H1 (cell line): ENCODE data around the gene KCTD4.

Experiments
- ASH2L ChIP-seq: fragments of 200-600, 300-600 bp; sonication (generic); IDR thresholded peaks from one replicate; pipeline ENCODE4 v1.7.1; 2017; ENCODE audit warnings: low read length
- BACH1 ChIP-seq: IDR thresholded peaks from 2 replicates; pipeline ENCODE4 v1.6.1; 2012; ENCODE audit warnings: low read length, improper control_type of control experiment
- CBX5 ChIP-seq: fragments of 300-800, 300-1000 bp; sonication (generic); IDR thresholded peaks from 2 replicates; pipeline ENCODE4 v1.7.1; 2016; ENCODE audit warnings: antibody characterized with exemption, low read length, low read depth
- EGR1 ChIP-seq: IDR thresholded peaks from 2 replicates; pipeline ENCODE4 v1.6.1; 2011; ENCODE audit warnings: low read depth, low read length, borderline replicate concordance
- FOSL1 ChIP-seq: IDR thresholded peaks from 2 replicates; pipeline ENCODE4 v1.6.1; 2011; ENCODE audit warnings: mild to moderate bottlenecking, low read depth, low read length, moderate library complexity; ENCODE audit not compliant: insufficient read depth
- JUND ChIP-seq: IDR thresholded peaks from 2 replicates; pipeline ENCODE4 v1.6.1; 2011; ENCODE audit warnings: mild to moderate bottlenecking, improper control_type of control experiment, low read length
- MAFK ChIP-seq: IDR thresholded peaks from 2 replicates; pipeline ENCODE4 v1.6.1; 2012; ENCODE audit warnings: low read depth, mild to moderate bottlenecking, improper control_type of control experiment, low read length
- POLR2A ChIP-seq, 2 experiments: IDR thresholded peaks; 1 replicate in 1 of 2; 2 replicates in 1 of 2; pipeline ENCODE4 v1.6.1; 2011; ENCODE audit warnings: low read depth in 2 of 2, low read length in 2 of 2, mild to moderate bottlenecking in 2 of 2; ENCODE audit errors: control extremely low read depth in 1 of 2
- POLR2AphosphoS5 ChIP-seq: IDR thresholded peaks from 2 replicates; pipeline ENCODE4 v1.6.1; 2011; ENCODE audit warnings: low read depth, low read length
- SIN3A ChIP-seq, 2 experiments: IDR thresholded peaks in 1 of 2; conservative IDR thresholded peaks in 1 of 2; 2 replicates each; pipeline ENCODE4 v1.6.1; 2011 to 2012; ENCODE audit warnings: low read length in 2 of 2, improper control_type of control experiment in 1 of 2, low read depth in 1 of 2, mild to moderate bottlenecking in 1 of 2
- TAF1 ChIP-seq: IDR thresholded peaks from 2 replicates; pipeline ENCODE4 v1.6.1; 2011; ENCODE audit warnings: mild to moderate bottlenecking, low read depth, low read length
- YY1 ChIP-seq: IDR thresholded peaks from 2 replicates; pipeline ENCODE4 v1.6.1; 2011; ENCODE audit warnings: low read depth, mild to moderate bottlenecking, low read length
- TF ChIP-seq, protein P1 (sequence below), 3 experiments: IDR thresholded peaks; 1 replicate in 2 of 3; 2 replicates in 1 of 3; pipeline versions ENCODE4 v1.5.1 to v1.6.1; 2011; ENCODE audit warnings: low read length in 3 of 3, mild to moderate bottlenecking in 3 of 3, inconsistent platforms in 2 of 3, low read depth in 1 of 3, moderate library complexity in 1 of 3; ENCODE audit not compliant: insufficient read depth in 1 of 3; ENCODE audit errors: control extremely low read depth in 1 of 3
- TF ChIP-seq, protein P2 (sequence below): IDR thresholded peaks from 2 replicates; pipeline ENCODE4 v1.6.1; 2012; ENCODE audit warnings: low read length, inconsistent platforms

- no peak for TF ChIP-seq POLR2A (IDR thresholded peaks at IDR 0.05; ENCODE audit: control extremely low read depth in 1 of 2, low read depth in 2 of 2, low read length in 2 of 2)
- no peak for TF ChIP-seq CBX5
- no peak for TF ChIP-seq YY1
- no peak for TF ChIP-seq ASH2L
- TF ChIP-seq, protein P1, sequence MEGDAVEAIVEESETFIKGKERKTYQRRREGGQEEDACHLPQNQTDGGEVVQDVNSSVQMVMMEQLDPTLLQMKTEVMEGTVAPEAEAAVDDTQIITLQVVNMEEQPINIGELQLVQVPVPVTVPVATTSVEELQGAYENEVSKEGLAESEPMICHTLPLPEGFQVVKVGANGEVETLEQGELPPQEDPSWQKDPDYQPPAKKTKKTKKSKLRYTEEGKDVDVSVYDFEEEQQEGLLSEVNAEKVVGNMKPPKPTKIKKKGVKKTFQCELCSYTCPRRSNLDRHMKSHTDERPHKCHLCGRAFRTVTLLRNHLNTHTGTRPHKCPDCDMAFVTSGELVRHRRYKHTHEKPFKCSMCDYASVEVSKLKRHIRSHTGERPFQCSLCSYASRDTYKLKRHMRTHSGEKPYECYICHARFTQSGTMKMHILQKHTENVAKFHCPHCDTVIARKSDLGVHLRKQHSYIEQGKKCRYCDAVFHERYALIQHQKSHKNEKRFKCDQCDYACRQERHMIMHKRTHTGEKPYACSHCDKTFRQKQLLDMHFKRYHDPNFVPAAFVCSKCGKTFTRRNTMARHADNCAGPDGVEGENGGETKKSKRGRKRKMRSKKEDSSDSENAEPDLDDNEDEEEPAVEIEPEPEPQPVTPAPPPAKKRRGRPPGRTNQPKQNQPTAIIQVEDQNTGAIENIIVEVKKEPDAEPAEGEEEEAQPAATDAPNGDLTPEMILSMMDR (IDR thresholded peaks at IDR 0.05; ENCODE audit: control extremely low read depth in 1 of 3, insufficient read depth in 1 of 3, low read depth in 1 of 3, low read length in 3 of 3): no peak
- TF ChIP-seq POLR2AphosphoS5: no peak
- no peak for TF ChIP-seq JUND
- no peak for TF ChIP-seq EGR1
- TF ChIP-seq TAF1: no peak
- no peak for TF ChIP-seq FOSL1
- TF ChIP-seq BACH1: no peak
- no peak for TF ChIP-seq SIN3A (conservative IDR thresholded peaks at IDR 0.05 in 1 of 2, IDR thresholded peaks at IDR 0.05 in 1 of 2; ENCODE audit: low read depth in 1 of 2, low read length in 2 of 2)
- TF ChIP-seq, protein P2, sequence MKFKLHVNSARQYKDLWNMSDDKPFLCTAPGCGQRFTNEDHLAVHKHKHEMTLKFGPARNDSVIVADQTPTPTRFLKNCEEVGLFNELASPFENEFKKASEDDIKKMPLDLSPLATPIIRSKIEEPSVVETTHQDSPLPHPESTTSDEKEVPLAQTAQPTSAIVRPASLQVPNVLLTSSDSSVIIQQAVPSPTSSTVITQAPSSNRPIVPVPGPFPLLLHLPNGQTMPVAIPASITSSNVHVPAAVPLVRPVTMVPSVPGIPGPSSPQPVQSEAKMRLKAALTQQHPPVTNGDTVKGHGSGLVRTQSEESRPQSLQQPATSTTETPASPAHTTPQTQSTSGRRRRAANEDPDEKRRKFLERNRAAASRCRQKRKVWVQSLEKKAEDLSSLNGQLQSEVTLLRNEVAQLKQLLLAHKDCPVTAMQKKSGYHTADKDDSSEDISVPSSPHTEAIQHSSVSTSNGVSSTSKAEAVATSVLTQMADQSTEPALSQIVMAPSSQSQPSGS: no peak
- no peak for TF ChIP-seq MAFK
Observed at GRCh38 chr13:45162821-45163220, 38.0 kb downstream of the KCTD4 start.
